GM19397 (cell line): ENCODE results near the gene UGT2B7.
"Not testable (repeated sequence)": the region's sequence is repeated elsewhere in the genome, so short reads cannot be mapped to it uniquely, and the experiment has no call there.

ENCODE experiments used
- ATAC-seq: cut with Tn5 transposase; IDR thresholded peaks from one replicate; pipeline ENCODE4 v1.9.1; 2021; ENCODE audit warnings: mild to moderate bottlenecking, moderate library complexity; ENCODE audit not compliant: unreplicated experiment

UGT2B7 gene

GRCh38 chr4:69078852-69079251 lies 17.4 kb upstream of the UGT2B7 start:
- ATAC-seq = no peak

GRCh38 chr4:69088473-69088872 lies 7.8 kb upstream of the UGT2B7 start:
- no peak for ATAC-seq

- no peak for ATAC-seq
Observed at GRCh38 chr4:69089388-69089787, 6.9 kb upstream of the UGT2B7 start.

GRCh38 chr4:69092190-69092589 lies 4.1 kb upstream of the UGT2B7 start:
- ATAC-seq = no peak

GRCh38 chr4:69092980-69093568 lies 3.2 kb upstream of the UGT2B7 start:
- no peak for ATAC-seq

GRCh38 chr4:69093681-69094080 lies 2.6 kb upstream of the UGT2B7 start:
- no peak for ATAC-seq

- no peak for ATAC-seq
Observed at GRCh38 chr4:69095301-69095731, 958 bp upstream of the UGT2B7 start.

- ATAC-seq = no peak
Observed at GRCh38 chr4:69096810-69097209, 536 bp downstream of the UGT2B7 start.

GRCh38 chr4:69098470-69098869 lies 2.2 kb downstream of the UGT2B7 start:
- no peak for ATAC-seq

- no peak for ATAC-seq
Observed at GRCh38 chr4:69099910-69100309, 3.6 kb downstream of the UGT2B7 start.

- not testable (repeated sequence) for ATAC-seq
Observed at GRCh38 chr4:69102668-69103067, 6.4 kb downstream of the UGT2B7 start.

- no peak for ATAC-seq
Observed at GRCh38 chr4:69104719-69105275, 8.5 kb downstream of the UGT2B7 start.

GRCh38 chr4:69115151-69115850 lies 19.0 kb downstream of the UGT2B7 start:
- ATAC-seq = not testable (repeated sequence)

- ATAC-seq = no peak
Observed at GRCh38 chr4:69115851-69116213, 19.6 kb downstream of the UGT2B7 start.

- ATAC-seq = no peak
Observed at GRCh38 chr4:69116645-69117321, 20.5 kb downstream of the UGT2B7 start.

GRCh38 chr4:69120870-69121269 lies 24.6 kb downstream of the UGT2B7 start:
- no peak for ATAC-seq

- no peak for ATAC-seq
Observed at GRCh38 chr4:69122476-69122875, 26.2 kb downstream of the UGT2B7 start.

GRCh38 chr4:69124941-69125340 lies 28.7 kb downstream of the UGT2B7 start:
- no peak for ATAC-seq

GRCh38 chr4:69126024-69126423 lies 29.8 kb downstream of the UGT2B7 start:
- no peak for ATAC-seq

- no peak for ATAC-seq
Observed at GRCh38 chr4:69133993-69134392, 37.7 kb downstream of the UGT2B7 start.

- ATAC-seq = no peak
Observed at GRCh38 chr4:69134471-69134870, 38.2 kb downstream of the UGT2B7 start.

GRCh38 chr4:69141320-69141719 lies 45.0 kb downstream of the UGT2B7 start:
- ATAC-seq = no peak
